DND-41 (cell line): Measurements from ENCODE around the gene C19orf73.
A peak's percentile ranks its signal among the peaks of the same experiment; 100 is the strongest.

Source experiments
- ATAC-seq: fragments of 200-7000 bp; cut with Tn5 transposase; 3 replicates; pipeline ENCODE4 v1.9.1; 2021; ENCODE audit warnings: low read depth; ENCODE audit not compliant: insufficient read depth
- DNase-seq: peaks from one replicate; pipeline ENCODE4 v3.0.0-alpha.2; 2020
- H2AFZ ChIP-seq: 2 replicates; pipeline ENCODE4 v1.6.0; 2012; ENCODE audit warnings: low read depth, low read length
- H3K27ac ChIP-seq: 2 replicates; pipeline ENCODE4 v1.5.1; 2012; ENCODE audit warnings: low read length, inconsistent platforms
- H3K27me3 ChIP-seq: fragments of 200-600 bp; sonication (generic); 2 replicates; pipeline ENCODE4 v1.6.0; 2012; ENCODE audit warnings: low read length, mild to moderate bottlenecking, inconsistent platforms; ENCODE audit not compliant: insufficient read depth, poor library complexity
- H3K36me3 ChIP-seq: 2 replicates; pipeline ENCODE4 v1.5.1; 2012; ENCODE audit warnings: low read length, inconsistent platforms; ENCODE audit not compliant: insufficient read depth
- H3K4me1 ChIP-seq: 2 replicates; pipeline ENCODE4 v1.5.1; 2012; ENCODE audit warnings: mild to moderate bottlenecking, low read length; ENCODE audit not compliant: insufficient read depth
- H3K4me2 ChIP-seq: 2 replicates; pipeline ENCODE4 v1.6.0; 2012; ENCODE audit warnings: mild to moderate bottlenecking, moderate library complexity, low read length, inconsistent platforms; ENCODE audit not compliant: insufficient read depth
- H3K4me3 ChIP-seq, 2 experiments: fragments of 200-600 bp in 1 of 2; shearing (Covaris generic) in 1 of 2; 2 replicates each; pipeline ENCODE4 v1.5.1; 2012 to 2016; ENCODE audit warnings: inconsistent platforms in 2 of 2, low read length in 2 of 2, mild to moderate bottlenecking in 2 of 2, low read depth in 1 of 2, moderate library complexity in 1 of 2
- H3K79me2 ChIP-seq: 2 replicates; pipeline ENCODE4 v1.6.0; 2012; ENCODE audit warnings: low read length, inconsistent platforms; ENCODE audit not compliant: insufficient read depth
- H3K9ac ChIP-seq: 2 replicates; pipeline ENCODE4 v1.6.0; 2012; ENCODE audit warnings: low read depth, mild to moderate bottlenecking, inconsistent platforms, low read length, moderate library complexity
- H3K9me3 ChIP-seq: 2 replicates; pipeline ENCODE4 v1.5.1; 2012; ENCODE audit warnings: low read length, moderate library complexity, mild to moderate bottlenecking, inconsistent platforms; ENCODE audit not compliant: insufficient read depth, severe bottlenecking
- H4K20me1 ChIP-seq: 2 replicates; pipeline ENCODE4 v1.6.0; 2012; ENCODE audit warnings: low read length; ENCODE audit not compliant: insufficient read depth
- CTCF ChIP-seq: IDR thresholded peaks from 2 replicates; pipeline ENCODE4 v1.5.1; 2012; ENCODE audit warnings: borderline replicate concordance, low read length, moderate library complexity, mild to moderate bottlenecking; ENCODE audit not compliant: poor library complexity, severe bottlenecking; ENCODE audit errors: extremely low read depth
- EZH2 ChIP-seq: IDR thresholded peaks from 3 replicates; pipeline ENCODE4 v1.6.1; 2012; ENCODE audit warnings: borderline replicate concordance, low read depth, mild to moderate bottlenecking, moderate library complexity, low read length, inconsistent platforms; ENCODE audit not compliant: severe bottlenecking

C19orf73 gene

GRCh38 chr19:49102303-49102702 lies 16.6 kb downstream of the C19orf73 start:
- TF ChIP-seq EZH2 (no peak), CTCF (no peak)
- H3K4me3 ChIP-seq = no peak overlapping the region
- ATAC-seq (no peak), DNase-seq (no peak)
- peaks cover 12% of the 10 kb centered on the region for H3K4me1 ChIP-seq
- H4K20me1 ChIP-seq = peaks cover 86% of the 10 kb centered on the region
- no peak overlapping the region for H3K9ac ChIP-seq
- H3K79me2 ChIP-seq = peaks cover 44% of the 10 kb centered on the region
- H3K27me3 ChIP-seq = no peaks in the 10 kb centered on the region
- H2AFZ ChIP-seq = no peak overlapping the region
- no peaks in the 10 kb centered on the region for H3K9me3 ChIP-seq
- no peak overlapping the region for H3K4me2 ChIP-seq
- no peak overlapping the region for H3K27ac ChIP-seq
- peaks cover 98% of the 10 kb centered on the region for H3K36me3 ChIP-seq

- H3K9me3 ChIP-seq = no peaks in the 10 kb centered on the region
- peaks cover 98% of the 10 kb centered on the region for H3K36me3 ChIP-seq
- no peak overlapping the region for H3K27ac ChIP-seq
- no peaks in the 10 kb centered on the region for H3K27me3 ChIP-seq
- H3K4me2 ChIP-seq = no peak overlapping the region
- no peak for DNase-seq
- TF ChIP-seq CTCF = no peak
- TF ChIP-seq EZH2 = no peak
- no peak overlapping the region for H3K9ac ChIP-seq
- H4K20me1 ChIP-seq = peaks cover 84% of the 10 kb centered on the region
- peaks cover 23% of the 10 kb centered on the region for H3K4me1 ChIP-seq
- H2AFZ ChIP-seq = no peak overlapping the region
- peaks cover 52% of the 10 kb centered on the region for H3K79me2 ChIP-seq
- H3K4me3 ChIP-seq = no peak overlapping the region
- no peak for ATAC-seq
Observed at GRCh38 chr19:49101160-49101559, 17.8 kb downstream of the C19orf73 start.

- DNase-seq = no peak
- H3K79me2 ChIP-seq = peaks cover 70% of the 10 kb centered on the region
- H2AFZ ChIP-seq = no peak overlapping the region
- peaks cover 86% of the 10 kb centered on the region for H4K20me1 ChIP-seq
- no peaks in the 10 kb centered on the region for H3K27me3 ChIP-seq
- H3K27ac ChIP-seq = peak overlapping the region; percentile 80
- H3K4me1 ChIP-seq = peaks cover 37% of the 10 kb centered on the region
- peak overlapping the region; percentile 14; the same call in 1 of the 2 replicates for H3K9ac ChIP-seq
- H3K4me2 ChIP-seq = no peak overlapping the region
- no peaks in the 10 kb centered on the region for H3K9me3 ChIP-seq
- H3K36me3 ChIP-seq = peaks cover 98% of the 10 kb centered on the region
- H3K4me3 ChIP-seq = no peak overlapping the region
- ATAC-seq = no peak
- TF ChIP-seq CTCF = no peak
- TF ChIP-seq EZH2 = no peak
Observed at GRCh38 chr19:49098795-49099194, 20.1 kb downstream of the C19orf73 start.
